Activated naive CD4-positive, alpha-beta T cell treated with Interleukin-2 at 50 U/mL for 16 hours (primary cell): ENCODE data around the gene SNAPC4.

Experiments
- DNase-seq: peaks from one replicate; pipeline ENCODE4 v3.0.0-alpha.2; 2020

The SNAPC4 gene, protein sequence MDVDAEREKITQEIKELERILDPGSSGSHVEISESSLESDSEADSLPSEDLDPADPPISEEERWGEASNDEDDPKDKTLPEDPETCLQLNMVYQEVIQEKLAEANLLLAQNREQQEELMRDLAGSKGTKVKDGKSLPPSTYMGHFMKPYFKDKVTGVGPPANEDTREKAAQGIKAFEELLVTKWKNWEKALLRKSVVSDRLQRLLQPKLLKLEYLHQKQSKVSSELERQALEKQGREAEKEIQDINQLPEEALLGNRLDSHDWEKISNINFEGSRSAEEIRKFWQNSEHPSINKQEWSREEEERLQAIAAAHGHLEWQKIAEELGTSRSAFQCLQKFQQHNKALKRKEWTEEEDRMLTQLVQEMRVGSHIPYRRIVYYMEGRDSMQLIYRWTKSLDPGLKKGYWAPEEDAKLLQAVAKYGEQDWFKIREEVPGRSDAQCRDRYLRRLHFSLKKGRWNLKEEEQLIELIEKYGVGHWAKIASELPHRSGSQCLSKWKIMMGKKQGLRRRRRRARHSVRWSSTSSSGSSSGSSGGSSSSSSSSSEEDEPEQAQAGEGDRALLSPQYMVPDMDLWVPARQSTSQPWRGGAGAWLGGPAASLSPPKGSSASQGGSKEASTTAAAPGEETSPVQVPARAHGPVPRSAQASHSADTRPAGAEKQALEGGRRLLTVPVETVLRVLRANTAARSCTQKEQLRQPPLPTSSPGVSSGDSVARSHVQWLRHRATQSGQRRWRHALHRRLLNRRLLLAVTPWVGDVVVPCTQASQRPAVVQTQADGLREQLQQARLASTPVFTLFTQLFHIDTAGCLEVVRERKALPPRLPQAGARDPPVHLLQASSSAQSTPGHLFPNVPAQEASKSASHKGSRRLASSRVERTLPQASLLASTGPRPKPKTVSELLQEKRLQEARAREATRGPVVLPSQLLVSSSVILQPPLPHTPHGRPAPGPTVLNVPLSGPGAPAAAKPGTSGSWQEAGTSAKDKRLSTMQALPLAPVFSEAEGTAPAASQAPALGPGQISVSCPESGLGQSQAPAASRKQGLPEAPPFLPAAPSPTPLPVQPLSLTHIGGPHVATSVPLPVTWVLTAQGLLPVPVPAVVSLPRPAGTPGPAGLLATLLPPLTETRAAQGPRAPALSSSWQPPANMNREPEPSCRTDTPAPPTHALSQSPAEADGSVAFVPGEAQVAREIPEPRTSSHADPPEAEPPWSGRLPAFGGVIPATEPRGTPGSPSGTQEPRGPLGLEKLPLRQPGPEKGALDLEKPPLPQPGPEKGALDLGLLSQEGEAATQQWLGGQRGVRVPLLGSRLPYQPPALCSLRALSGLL (N-terminal part only)

DNA sequence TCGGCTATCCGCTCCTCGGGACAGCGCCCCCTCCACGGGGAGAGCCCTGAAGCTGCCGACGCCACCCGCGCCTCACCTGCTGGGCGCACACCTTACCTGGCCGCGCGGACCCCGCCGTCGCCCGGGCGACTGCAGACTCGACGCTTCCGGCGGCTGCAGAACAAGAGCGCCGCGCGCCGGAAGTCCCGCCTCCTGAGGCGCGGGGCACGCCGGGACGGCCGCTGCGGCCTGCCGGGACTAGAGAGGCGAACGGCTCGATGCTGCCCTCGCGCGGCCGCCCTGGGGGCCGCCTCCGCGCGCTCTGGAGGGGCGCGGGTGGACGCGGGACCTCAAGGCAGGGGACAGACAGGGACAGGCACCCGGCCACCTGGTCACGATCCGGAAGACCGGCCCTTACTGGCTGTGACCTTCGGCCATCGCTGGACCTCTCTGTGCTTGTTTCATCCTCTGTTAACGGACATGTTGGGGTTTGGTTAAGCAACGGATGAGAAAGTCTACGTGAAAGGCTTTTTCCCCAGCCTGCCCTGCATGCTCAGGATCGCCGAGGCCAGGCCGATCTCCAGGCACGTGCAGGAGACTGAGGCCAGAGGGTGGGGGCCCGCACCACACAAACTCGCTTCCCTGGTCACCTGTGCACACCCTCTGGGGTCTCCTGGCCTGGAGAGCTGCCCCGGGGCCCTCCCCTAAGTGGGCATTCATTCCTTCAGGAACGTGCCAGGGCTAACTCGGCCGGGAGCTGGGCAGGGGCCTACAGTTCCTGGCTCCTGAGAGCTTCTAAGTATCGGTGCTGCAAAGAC lies at the start of gene SNAPC4:
SNAPC4 (minus strand) TSS at position 133 of the 797 bp plus-strand sequence. CDS start 1,742 bp downstream, outside the sequence.
- peak; percentile 88 for DNase-seq

DNA sequence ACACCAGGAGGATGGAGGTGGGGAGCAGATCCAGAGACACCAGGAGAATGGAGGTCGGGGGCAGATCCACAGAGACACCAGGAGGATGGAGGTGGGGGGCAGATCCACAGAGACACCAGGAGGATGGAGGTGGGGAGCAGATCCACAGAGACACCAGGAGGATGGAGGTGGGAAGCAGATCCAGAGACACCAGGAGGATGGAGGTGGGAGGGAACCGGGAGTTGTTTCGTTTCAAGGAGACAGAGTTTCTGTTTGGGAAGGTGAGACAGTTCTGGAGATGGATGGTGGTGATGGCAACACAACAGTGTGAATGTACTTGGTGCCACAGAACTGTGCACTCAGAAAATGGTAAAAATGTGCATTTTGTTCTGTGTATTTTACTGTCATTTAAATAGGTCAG lies 48.7 kb upstream of the SNAPC4 start:
- DNase-seq, result no peak

DNA sequence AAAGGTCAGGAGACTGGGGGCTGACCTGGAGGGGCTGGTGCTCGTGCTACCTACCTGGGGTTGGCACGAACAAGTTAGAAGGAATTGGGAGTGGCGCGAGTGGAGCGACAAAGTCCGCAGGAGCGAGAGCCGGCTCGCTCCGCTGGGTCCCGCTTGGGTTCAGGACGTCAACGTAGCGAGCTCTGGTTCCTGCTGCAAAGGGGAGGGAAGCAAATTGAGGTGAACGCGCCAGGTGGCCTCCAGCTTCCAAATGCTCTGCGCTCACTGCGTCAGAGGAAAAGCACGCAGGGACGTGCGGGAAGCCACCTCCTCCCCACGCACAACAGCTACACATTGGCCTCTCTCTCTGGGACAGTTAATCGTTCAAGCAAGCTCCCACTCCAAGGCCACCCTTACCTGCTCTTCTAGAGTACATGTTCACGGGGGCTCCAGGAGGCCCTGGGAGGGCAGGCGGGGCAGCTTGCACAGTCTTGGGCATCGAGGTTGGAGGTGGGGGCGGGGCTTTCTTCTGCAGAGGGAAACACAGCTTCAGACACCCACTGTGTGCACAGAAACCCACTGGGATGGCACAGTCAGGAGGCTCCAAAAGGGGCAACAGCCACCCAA lies 47.3 kb upstream of the SNAPC4 start:
- DNase-seq, result no peak

DNA sequence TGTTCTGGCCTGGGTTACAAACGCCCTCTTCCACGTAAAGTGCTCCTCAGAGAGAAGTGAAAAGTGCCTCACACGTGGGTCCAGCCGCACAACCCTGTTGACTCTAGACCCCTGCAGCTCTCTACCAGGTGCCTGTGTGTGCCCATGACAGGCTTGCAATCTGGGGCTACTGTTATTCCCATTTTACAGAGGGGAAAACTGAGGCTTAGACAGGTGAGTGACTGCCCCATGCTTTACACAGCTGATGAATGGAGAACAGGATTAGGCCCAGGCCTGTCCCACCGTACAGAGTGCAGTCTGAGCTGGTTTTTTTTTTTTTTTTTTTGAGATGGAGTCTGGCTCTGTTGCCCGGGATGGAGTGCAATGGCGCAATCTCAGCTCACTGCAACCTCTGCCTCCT lies 45.8 kb upstream of the SNAPC4 start:
- DNase-seq, result no peak

DNA sequence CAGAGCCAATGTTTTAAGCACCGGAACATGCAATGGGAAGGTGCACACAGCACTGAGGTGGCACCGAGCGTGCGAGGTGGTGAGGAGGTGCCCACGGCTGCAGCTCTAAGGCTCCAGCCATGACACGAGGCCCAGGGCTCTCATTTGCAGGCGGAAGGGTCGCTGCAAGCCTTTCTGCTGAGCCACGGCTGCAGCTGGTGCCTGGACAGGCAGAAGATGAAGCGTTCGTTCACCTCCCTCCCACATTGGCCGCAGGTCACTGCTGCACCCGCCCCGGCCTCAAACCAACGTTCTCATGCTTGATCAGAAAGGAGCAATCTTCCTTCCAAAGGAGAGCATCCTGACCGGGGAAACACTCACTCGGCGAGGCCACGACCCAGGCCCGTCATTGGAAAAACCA lies 44.1 kb upstream of the SNAPC4 start:
- DNase-seq, result no peak

DNA sequence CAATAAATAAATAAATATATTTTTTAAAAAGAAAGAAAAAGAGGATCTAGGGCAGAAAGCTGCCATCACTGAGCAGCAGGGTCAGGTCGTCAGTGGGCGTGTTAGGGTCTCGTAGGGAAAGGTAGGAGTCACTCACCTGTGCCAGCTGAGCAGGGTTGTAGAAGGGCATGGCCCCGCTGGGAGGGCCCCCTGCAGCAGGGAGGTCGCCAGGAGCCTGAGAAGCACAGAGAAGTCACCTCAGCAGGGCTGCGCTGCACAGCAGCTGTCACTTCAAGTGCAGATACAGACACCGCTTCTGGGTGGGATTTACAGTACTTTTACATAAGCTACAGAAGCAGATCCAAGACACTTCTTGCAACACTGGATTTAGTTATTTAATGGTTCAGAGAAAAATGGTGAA lies 43.7 kb upstream of the SNAPC4 start:
- no peak for DNase-seq

DNA sequence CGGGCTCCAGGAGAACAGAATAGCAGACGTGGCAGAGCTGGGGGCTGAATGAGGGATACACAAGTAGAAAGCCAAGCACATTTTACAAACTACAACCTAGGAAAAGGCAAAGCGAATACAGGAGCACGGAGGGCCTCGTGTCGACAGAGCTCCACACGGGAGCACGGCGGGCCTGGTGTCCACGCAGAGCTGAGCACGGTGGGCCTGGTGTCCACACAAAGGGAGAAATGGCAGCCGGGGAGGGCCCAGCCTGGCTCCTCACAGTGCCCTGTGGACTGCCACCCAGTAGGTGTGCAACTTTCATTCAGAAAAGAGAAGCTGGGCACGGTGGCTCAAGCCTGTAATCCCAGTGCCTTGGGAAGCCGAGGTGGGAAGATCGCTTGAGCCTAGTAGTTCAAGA lies 43.1 kb upstream of the SNAPC4 start:
- DNase-seq, result no peak

DNA sequence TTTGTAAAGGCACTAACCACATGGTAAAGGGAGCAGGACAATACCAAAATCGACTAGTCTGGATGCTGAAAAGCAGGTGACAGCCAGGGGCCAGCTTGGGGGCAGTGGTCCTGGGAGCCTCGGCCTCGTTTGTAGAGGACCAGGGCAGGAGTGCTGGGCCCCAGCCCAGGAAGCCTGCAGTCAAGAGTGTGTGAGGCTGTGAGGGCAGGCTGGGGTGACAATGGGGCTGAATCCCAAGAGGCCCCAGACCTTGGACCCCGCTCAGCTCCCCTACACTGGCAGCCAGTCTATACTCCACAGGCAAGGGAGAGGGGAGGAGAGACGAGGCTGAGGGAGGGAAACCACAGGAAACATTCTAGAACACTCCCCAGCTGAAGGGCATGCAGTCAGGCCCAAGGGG lies 42.3 kb upstream of the SNAPC4 start:
- no peak for DNase-seq

DNA sequence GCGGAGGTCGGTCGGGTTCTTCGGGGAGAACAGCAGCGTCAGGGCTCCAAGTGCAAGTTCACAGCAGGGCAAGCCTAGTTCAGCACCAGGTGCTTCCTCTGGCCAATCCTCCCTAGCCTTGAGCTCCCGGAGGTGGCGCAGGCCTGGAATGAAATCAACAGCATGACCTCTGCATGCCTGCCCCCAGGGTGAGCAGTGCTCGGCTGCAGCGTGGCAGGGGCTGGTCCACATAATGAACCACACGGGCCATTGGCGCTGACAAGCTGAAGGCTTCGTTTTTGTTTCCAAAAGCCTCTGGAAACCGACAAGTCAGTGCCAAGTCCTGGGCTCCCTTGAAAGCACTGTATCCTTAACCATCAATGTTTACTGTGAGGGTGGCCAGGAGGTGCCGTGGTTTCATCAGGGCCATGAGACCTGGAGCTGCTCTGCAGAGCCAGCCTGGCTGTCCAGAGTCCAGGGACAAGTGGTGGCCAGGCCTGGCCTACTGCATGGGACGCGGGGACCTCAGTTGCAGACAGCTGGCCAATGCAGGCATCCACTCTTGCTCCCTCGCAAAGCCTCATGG lies 41.8 kb upstream of the SNAPC4 start:
- no peak for DNase-seq

DNA sequence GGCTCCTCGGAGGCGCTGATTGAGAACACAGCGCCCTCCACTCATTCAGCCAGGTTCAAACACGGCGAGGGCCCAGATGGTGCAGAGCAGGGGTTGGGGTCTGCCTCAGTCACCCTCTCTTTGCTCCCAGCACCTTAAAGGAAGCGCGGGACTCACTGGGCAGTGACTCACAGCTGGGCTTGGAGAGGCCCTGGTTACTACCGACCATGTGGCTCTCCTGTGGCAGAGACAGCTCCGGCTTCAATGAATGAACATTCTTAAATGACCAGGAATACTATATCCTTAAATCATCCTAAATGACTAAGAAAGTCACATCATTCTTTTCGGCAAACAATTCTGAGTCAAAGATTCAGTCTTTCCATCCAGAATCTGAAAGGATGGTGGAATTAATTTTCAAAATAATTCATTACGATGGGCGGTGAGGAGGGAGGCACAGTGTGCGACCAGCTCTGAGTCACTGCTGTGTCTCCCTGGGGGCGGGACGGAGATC lies 41.3 kb upstream of the SNAPC4 start:
- no peak for DNase-seq

DNA sequence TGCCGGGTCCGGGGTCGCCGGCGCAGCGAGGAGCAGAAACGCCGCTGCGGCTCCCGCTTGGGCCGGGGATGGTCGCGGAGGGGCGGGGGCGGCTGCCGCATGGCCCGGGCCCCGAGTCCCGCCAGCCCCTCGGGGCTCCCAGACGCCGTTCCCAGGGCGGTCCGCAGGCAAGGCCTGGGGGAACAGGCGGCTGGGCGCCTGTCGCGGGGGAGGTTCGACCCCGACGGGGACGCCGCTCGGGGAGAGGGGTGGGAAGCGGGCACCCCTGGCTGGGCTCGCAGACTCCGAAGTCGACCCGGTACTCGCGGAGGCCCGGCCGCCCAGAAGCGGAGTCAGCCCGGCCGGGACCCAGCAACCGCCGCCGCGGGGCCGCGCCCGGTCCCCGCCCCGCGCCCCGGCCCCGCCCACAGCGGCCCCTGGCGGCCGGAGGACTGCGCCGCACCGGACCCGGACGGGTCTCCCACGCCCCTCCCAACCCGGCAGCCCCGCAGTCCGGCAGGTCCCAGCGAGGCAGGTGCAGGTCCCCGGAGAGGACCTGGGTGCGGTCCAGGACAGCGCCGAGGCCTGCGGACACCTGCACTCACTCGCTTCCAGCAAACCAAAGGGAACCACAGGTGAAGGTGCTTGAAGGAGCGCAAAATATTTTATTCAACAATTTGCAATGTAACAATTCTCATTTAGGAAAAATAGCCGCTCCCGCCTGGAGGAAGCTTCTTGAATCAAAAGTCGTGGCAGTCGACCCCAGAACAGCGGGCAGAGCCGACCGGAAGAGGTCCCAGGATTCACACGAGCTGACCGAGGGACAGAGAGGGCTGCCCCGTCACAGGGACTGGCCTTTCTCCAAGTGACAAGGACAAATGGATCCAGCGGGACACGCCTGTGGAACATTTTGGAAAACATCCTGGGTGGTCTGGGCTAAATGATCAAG lies 39.8 kb upstream of the SNAPC4 start, which contains the start of gene INPP5E:
INPP5E (minus strand) TSS at position 365 of the 928 bp plus-strand sequence. CDS start 426 bp downstream, outside the sequence.
- DNase-seq, result peak; percentile 85

DNA sequence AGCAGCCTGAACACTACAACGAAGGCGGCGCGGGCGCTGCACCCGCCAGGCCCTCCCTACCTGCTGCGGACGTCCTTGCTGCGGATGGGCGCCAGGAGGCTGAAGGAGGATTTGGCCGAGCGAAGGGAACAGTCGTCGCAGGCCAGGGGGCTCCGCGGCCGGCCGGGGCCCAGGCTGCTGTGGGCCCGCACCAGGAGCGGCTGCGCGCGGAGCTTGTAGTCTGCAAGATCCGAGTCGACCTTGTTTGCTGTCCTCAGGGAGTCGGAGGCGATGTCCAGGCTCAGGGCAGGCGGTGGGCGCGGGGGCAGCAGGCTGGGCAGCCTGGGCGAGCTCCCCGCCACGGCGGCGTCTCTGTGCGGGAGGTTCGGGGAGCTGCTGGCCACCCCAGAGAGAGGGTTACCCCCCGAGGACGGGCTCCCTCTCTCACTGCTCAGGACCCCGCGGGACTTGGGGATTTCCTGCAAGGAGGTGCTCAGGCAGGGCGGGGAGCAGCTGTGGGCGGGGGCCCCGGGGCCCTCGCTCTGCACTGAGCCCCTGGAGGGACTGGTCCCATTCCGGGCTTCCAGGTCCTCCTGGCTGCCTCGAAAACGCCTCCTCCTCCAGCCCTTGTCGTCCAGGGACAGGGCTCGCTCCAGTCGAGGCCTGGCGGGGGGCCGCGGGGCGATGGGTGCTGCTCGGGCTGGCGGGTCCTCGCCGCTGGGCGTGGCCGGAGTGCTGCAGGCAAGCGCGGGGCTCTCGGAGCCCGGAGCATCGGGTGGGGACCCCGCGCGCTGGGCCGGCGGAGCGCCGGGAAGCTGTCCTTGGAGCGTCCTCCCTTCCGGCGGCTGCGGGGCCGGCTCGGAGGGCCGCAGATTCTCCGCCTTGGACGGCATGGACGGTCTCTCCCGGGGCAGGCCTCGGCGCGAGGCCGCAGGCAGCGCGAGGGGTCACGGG lies 38.8 kb upstream of the SNAPC4 start:
- DNase-seq, result peak; percentile 66

DNA sequence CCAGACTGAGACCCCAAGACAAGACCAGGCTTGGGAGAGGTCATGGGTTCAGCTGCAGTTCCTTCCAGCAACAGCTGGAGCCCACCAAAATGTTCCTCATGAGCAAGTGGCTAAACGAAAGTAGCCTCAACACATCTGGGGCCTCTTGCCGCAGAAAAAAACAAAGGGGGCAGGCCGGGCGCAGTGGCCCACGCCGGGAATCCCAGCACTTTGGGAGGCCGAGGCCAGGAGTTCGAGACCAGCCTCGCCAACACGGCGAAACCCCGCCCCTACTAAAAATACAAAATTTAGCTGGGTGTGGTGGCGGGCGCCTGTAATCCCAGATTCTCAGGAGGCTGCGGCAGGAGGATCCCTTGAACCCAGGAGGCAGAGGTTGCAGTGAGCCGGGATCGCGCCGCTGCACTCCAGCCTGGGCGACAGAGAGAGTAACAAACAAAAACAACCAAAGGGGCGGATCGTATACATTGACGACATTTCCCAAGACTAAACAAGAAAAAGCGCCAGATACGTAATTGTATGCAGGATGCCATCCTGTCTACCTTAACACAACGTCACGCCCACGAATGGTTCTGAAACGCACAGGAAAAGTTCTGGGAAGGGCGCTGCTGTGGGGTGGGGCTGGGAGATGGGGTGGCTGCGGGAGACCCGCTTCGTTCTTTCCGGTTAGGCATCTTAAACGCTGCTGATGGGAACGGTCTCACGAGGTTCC lies 38.0 kb upstream of the SNAPC4 start:
- no peak for DNase-seq

DNA sequence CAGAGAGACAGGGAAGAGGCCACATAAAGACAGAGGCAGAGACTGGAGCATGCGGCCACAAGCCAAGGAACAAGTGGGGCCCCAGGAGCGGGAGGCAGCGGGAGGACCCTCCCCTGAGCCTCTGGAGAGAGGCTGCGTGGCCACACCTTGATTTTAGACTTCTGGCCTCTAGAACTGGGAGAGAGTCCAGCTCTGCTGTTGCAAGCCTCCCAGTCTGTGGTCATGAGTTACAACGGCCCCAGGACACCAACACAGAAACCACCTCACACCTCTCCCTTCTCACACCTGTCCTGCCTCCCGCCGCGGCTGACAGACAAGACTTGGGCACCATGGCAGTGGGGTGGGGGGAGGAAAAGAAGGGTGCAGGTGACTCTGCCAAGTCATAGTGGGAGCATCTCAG lies 37.5 kb upstream of the SNAPC4 start:
- no peak for DNase-seq

DNA sequence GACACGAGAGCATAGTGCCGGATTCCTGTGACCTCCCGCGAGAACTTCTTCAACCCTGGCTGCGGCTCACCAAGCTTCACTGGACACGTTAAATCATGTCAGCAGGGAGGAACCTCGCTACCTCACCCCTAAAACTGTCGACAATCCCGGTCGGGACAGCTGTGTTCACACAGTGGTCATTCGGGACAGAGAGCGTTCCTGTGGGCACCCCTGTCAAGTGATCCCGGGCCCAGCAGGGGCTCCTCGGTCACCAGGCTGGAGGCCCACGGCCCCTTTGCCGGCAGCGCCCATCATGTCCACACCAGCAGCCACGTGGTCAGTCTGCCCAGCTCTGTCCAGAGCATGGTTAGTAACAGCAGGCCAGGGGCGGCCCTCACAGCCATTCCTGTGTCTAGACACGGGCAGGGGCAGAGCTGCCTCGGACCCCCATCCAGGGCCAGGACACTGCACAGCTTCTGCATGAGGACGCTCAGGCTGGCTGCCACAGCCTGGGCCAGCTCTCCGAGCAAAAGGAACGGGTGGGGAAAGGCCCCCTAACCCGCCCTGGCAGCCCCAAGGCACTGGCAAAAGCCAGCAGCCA lies 36.2 kb upstream of the SNAPC4 start:
- DNase-seq, result no peak

DNA sequence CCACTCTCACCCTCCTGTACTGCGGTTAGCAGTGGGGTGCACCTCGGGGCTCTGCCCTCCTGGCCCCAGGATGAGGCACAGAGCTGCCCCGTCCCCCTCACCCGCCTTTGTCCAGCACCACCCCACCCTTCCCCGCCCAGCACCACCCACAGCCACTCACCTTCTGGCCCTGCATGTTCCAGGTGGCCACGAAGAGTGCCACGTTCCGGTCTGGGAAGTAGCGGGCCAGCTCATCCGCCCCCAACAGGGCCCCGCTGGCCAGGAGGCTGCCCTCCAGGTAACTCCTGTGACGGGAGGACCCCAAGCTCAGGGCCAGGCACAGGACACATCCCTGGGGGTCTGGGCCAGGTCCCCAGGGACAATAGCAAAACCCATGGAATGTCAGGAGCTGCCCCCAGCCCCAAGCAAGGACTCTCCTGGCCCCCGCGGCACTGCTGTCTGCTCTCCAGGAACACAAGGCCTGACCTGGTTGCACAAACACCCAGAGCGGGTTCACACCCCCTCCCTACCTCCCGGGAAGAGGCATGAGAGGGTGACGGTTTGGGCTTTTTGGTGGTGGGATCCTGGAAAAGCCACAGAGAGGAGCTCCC lies 34.7 kb upstream of the SNAPC4 start:
- DNase-seq, result no peak
